ENCODE results near the gene ARID1A. TPM values are rescaled to one million over a fixed set of nuclear protein-coding genes. Genes with fewer than 3 reads are reported as not detected.

Gene ARID1A
- total RNA-seq, 6 experiments from 2014 or later: 46.1 to 51.2 (median 49.2) TPM

GRCh38 chr1:26726784-26727183 is 31.0 kb downstream of the ARID1A start:
- peaks cover 94% of the 10 kb centered on the region for H3K4me1 Mint-ChIP-seq (ENCODE audit: low read depth)
- H3K4me3 Mint-ChIP-seq: no peak overlapping the region; the same call in 1 of the 2 replicates
- H3K27ac Mint-ChIP-seq: no peak overlapping the region
- no peaks in the 10 kb centered on the region; the same call in 1 of the 2 replicates for H3K27me3 Mint-ChIP-seq (ENCODE audit: insufficient read depth)
- TF ChIP-seq, protein P1, sequence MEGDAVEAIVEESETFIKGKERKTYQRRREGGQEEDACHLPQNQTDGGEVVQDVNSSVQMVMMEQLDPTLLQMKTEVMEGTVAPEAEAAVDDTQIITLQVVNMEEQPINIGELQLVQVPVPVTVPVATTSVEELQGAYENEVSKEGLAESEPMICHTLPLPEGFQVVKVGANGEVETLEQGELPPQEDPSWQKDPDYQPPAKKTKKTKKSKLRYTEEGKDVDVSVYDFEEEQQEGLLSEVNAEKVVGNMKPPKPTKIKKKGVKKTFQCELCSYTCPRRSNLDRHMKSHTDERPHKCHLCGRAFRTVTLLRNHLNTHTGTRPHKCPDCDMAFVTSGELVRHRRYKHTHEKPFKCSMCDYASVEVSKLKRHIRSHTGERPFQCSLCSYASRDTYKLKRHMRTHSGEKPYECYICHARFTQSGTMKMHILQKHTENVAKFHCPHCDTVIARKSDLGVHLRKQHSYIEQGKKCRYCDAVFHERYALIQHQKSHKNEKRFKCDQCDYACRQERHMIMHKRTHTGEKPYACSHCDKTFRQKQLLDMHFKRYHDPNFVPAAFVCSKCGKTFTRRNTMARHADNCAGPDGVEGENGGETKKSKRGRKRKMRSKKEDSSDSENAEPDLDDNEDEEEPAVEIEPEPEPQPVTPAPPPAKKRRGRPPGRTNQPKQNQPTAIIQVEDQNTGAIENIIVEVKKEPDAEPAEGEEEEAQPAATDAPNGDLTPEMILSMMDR (IDR thresholded peaks at IDR 0.05): no peak
- no peaks in the 10 kb centered on the region for H3K9me3 Mint-ChIP-seq
- H3K36me3 Mint-ChIP-seq (ENCODE audit: low read depth): peaks cover 15% of the 10 kb centered on the region
- DNase-seq: no peak

- no peaks in the 10 kb centered on the region; the same call in 1 of the 2 replicates for H3K27me3 Mint-ChIP-seq (ENCODE audit: insufficient read depth)
- H3K27ac Mint-ChIP-seq: no peak overlapping the region
- H3K4me3 Mint-ChIP-seq: no peak overlapping the region
- H3K36me3 Mint-ChIP-seq (ENCODE audit: low read depth): peaks cover 21% of the 10 kb centered on the region
- peaks cover 94% of the 10 kb centered on the region for H3K4me1 Mint-ChIP-seq (ENCODE audit: low read depth)
- no peaks in the 10 kb centered on the region for H3K9me3 Mint-ChIP-seq
- no peak for DNase-seq
- TF ChIP-seq, protein P1 (IDR thresholded peaks at IDR 0.05): no peak
Measured at GRCh38 chr1:26727476-26727875, 31.7 kb downstream of the ARID1A start.

GRCh38 chr1:26728645-26729044 is 32.8 kb downstream of the ARID1A start:
- no peaks in the 10 kb centered on the region for H3K27me3 Mint-ChIP-seq (ENCODE audit: insufficient read depth)
- H3K4me1 Mint-ChIP-seq (ENCODE audit: low read depth): peaks cover 94% of the 10 kb centered on the region
- no peak overlapping the region for H3K27ac Mint-ChIP-seq
- H3K4me3 Mint-ChIP-seq: no peak overlapping the region
- TF ChIP-seq, protein P1 (IDR thresholded peaks at IDR 0.05): no peak
- H3K36me3 Mint-ChIP-seq (ENCODE audit: low read depth): peaks cover 28% of the 10 kb centered on the region
- DNase-seq: no peak
- no peaks in the 10 kb centered on the region for H3K9me3 Mint-ChIP-seq

GRCh38 chr1:26729633-26730032 is 33.8 kb downstream of the ARID1A start:
- H3K36me3 Mint-ChIP-seq (ENCODE audit: low read depth): peaks cover 28% of the 10 kb centered on the region
- DNase-seq: no peak
- H3K4me1 Mint-ChIP-seq (ENCODE audit: low read depth): peaks cover 94% of the 10 kb centered on the region
- no peaks in the 10 kb centered on the region for H3K27me3 Mint-ChIP-seq (ENCODE audit: insufficient read depth)
- TF ChIP-seq, protein P1 (IDR thresholded peaks at IDR 0.05): no peak
- H3K9me3 Mint-ChIP-seq: no peaks in the 10 kb centered on the region
- H3K27ac Mint-ChIP-seq: no peak overlapping the region; the same call in 1 of the 2 replicates
- H3K4me3 Mint-ChIP-seq: no peak overlapping the region

GRCh38 chr1:26730695-26731094 is 34.9 kb downstream of the ARID1A start:
- TF ChIP-seq, protein P1 (IDR thresholded peaks at IDR 0.05): no peak
- peak; percentile 26 for DNase-seq
- H3K4me1 Mint-ChIP-seq (ENCODE audit: low read depth): peaks cover 90% of the 10 kb centered on the region
- H3K9me3 Mint-ChIP-seq: no peaks in the 10 kb centered on the region
- H3K27me3 Mint-ChIP-seq (ENCODE audit: insufficient read depth): no peaks in the 10 kb centered on the region
- H3K27ac Mint-ChIP-seq: peak overlapping the region; percentile 64
- H3K4me3 Mint-ChIP-seq: 0 out of 2 replicates have a peak overlapping the region, but pooled peaks have one; percentile 21
- H3K36me3 Mint-ChIP-seq (ENCODE audit: low read depth): peaks cover 31% of the 10 kb centered on the region
